Sigmoid colon (tissue), 7 donors: ENCODE data around the gene NDUFB11. TPM values are rescaled to one million over a fixed set of nuclear protein-coding genes. Genes with fewer than 3 reads are reported as not detected.

Experiments
- DNase-seq: peaks from one replicate; pipeline ENCODE4 v3.0.0-alpha.2; 2019
- H3K27ac ChIP-seq, 4 donors: fragments of 200-600 bp; sonication (generic); one replicate each; pipeline ENCODE4 v1.5.1; 2016 to 2019; ENCODE audit warnings: mild to moderate bottlenecking in 1 of 4
- H3K27me3 ChIP-seq, 3 donors: fragments of 200-600 bp; sonication (generic); one replicate each; pipeline ENCODE4 v1.5.1; 2019; ENCODE audit warnings: mild to moderate bottlenecking in 1 of 3
- H3K36me3 ChIP-seq, 4 donors: fragments of 200-600 bp; sonication (generic); one replicate each; pipeline ENCODE4 v1.5.1; 2016 to 2019
- H3K4me1 ChIP-seq, 4 donors: fragments of 200-600 bp; sonication (generic); one replicate each; pipeline ENCODE4 v1.5.1; 2017 to 2019
- H3K4me3 ChIP-seq, 4 donors: fragments of 200-600 bp; sonication (generic); one replicate each; pipeline ENCODE4 v1.5.1; 2017 to 2019; ENCODE audit warnings: mild to moderate bottlenecking in 2 of 4, moderate library complexity in 1 of 4
- H3K9me3 ChIP-seq, 4 donors: fragments of 200-600 bp in 3 of 4; sonication (generic) in 3 of 4; one replicate each; pipeline versions ENCODE4 v1.5.1 to v1.6.1; 2013 to 2019
- EP300 ChIP-seq, 4 donors: sonication (generic); formaldehyde crosslinking; IDR thresholded peaks; one replicate each; pipeline ENCODE4 v1.6.1; 2017; ENCODE audit warnings: antibody characterized with exemption in 4 of 4
- POLR2A ChIP-seq, 2 donors: fragments of 450-650 bp; IDR thresholded peaks; one replicate each; pipeline ENCODE4 v1.6.1; 2016; ENCODE audit warnings: antibody characterized with exemption in 2 of 2, mild to moderate bottlenecking in 2 of 2, moderate library complexity in 2 of 2
- POLR2AphosphoS5 ChIP-seq, 4 donors: sonication (generic); formaldehyde crosslinking; IDR thresholded peaks; one replicate each; pipeline ENCODE4 v1.6.1; 2017; ENCODE audit warnings: antibody characterized with exemption in 4 of 4
- WGBS, 2 donors: extraction: QIAGEN DNeasy Blood & Tissue Kit; methylation state at CpG; one replicate each; pipeline ENCODE4 v1.1.7; 2013; 5-methylcytosine and 5-hydroxymethylcytosine counted together
- intact Hi-C: fragments of 100-400 bp; cut with DNase I; formaldehyde crosslinking; loops from one replicate; pipeline ENCODE4 v1.15.1; 2023
- polyA plus RNA-seq, 3 donors: library from polyadenylated mRNA; stranded (reverse); fragments of 200-250 nt; gene quantifications; one replicate each; pipeline ENCODE4 v1.2.3, GENCODE V29; 2013
- total RNA-seq, 4 donors: library from RNA; depleted of rRNA; stranded (reverse); fragments of >200 nt; gene quantifications; one replicate each; pipeline ENCODE4 v1.1.0, GENCODE V29; 2016
- TF ChIP-seq, protein P1 (sequence below), 4 experiments: fragments of 450-650 bp in 3 of 4; fragments of 200-600 bp in 1 of 4; IDR thresholded peaks; one replicate each; pipeline ENCODE4 v1.5.1; 2016 to 2019; ENCODE audit warnings: antibody characterized with exemption in 4 of 4, mild to moderate bottlenecking in 3 of 4, moderate library complexity in 2 of 4
- donor health status: healthy with polysubstance abuse.
- donor health status: Bipolar disorder and iron deficiency.
- donor health status: healthy.

NDUFB11 gene
- total and polyA plus RNA-seq, 7 donors: 64.3 to 124 (median 91.8) TPM

DNA sequence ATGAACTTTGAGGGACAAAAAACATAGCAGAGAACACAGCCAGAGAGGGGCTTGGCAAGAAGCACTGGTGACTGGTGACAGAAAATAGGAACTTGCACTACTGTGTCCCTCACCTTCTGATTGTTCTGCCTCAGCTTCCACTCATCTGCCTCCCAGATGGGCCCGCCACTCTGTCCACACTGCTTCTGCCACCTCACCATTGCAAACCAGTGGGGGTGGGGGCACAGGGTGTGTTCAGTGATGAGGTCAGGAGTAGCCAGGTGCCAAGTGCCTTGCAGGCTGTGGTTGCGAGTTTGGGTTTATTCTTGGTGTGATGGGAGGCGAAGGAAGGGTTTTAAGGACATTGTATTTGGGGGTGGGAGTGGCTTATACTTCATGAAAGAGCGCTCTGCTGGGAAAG is 40.0 kb upstream of the NDUFB11 start:
- WGBS, 2 donors: 94 to 97% methylated on average over 4 of the region's 4 CpGs
- no peaks in the 10 kb centered on the region for H3K27me3 ChIP-seq

GRCh38 chrX:47182106-47182700 is 37.7 kb upstream of the NDUFB11 start:
- TF ChIP-seq EP300 (IDR thresholded peaks at IDR 0.05) (no peak), POLR2AphosphoS5 (IDR thresholded peaks at IDR 0.05) (no peak), POLR2A (IDR thresholded peaks at IDR 0.05) (no peak)
- TF ChIP-seq, protein P1, sequence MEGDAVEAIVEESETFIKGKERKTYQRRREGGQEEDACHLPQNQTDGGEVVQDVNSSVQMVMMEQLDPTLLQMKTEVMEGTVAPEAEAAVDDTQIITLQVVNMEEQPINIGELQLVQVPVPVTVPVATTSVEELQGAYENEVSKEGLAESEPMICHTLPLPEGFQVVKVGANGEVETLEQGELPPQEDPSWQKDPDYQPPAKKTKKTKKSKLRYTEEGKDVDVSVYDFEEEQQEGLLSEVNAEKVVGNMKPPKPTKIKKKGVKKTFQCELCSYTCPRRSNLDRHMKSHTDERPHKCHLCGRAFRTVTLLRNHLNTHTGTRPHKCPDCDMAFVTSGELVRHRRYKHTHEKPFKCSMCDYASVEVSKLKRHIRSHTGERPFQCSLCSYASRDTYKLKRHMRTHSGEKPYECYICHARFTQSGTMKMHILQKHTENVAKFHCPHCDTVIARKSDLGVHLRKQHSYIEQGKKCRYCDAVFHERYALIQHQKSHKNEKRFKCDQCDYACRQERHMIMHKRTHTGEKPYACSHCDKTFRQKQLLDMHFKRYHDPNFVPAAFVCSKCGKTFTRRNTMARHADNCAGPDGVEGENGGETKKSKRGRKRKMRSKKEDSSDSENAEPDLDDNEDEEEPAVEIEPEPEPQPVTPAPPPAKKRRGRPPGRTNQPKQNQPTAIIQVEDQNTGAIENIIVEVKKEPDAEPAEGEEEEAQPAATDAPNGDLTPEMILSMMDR (IDR thresholded peaks at IDR 0.05): no peak
- no peak overlapping the region for H3K27ac ChIP-seq
- peaks cover 0 to 11% (median 4%) of the 10 kb centered on the region in 4 donors for H3K4me1 ChIP-seq
- intact Hi-C loops: no loop called here
- peaks cover 5 to 83% (median 27%) of the 10 kb centered on the region in 4 donors for H3K36me3 ChIP-seq
- H3K9me3 ChIP-seq: no peaks in the 10 kb centered on the region
- no peaks in the 10 kb centered on the region for H3K27me3 ChIP-seq
- no peak for DNase-seq
- no peak overlapping the region for H3K4me3 ChIP-seq
- WGBS, 2 donors: 91 to 95% methylated on average over 9 of the region's 9 CpGs

More for the DNA sequence above, 40.0 kb upstream of the NDUFB11 start:
- H3K4me1 ChIP-seq: peaks cover 0 to 3% (median 0%) of the 10 kb centered on the region in 4 donors
- intact Hi-C loops: no loop called here
- no peaks in the 10 kb centered on the region for H3K9me3 ChIP-seq
- no peak overlapping the region for H3K27ac ChIP-seq
- no peak overlapping the region for H3K4me3 ChIP-seq
- H3K36me3 ChIP-seq: peaks cover 5 to 66% (median 27%) of the 10 kb centered on the region in 4 donors
- no peak for DNase-seq
- TF ChIP-seq EP300 (IDR thresholded peaks at IDR 0.05) (no peak), POLR2A (IDR thresholded peaks at IDR 0.05) (no peak), POLR2AphosphoS5 (IDR thresholded peaks at IDR 0.05) (no peak)
- TF ChIP-seq, protein P1 (IDR thresholded peaks at IDR 0.05): no peak

GRCh38 chrX:47181301-47181700 is 36.8 kb upstream of the NDUFB11 start:
- WGBS, 2 donors: 97% methylated on average over 10 of the region's 10 CpGs
- H3K4me3 ChIP-seq: no peak overlapping the region
- H3K9me3 ChIP-seq: no peaks in the 10 kb centered on the region
- H3K27me3 ChIP-seq: no peaks in the 10 kb centered on the region
- no peak overlapping the region for H3K27ac ChIP-seq
- peaks cover 5 to 83% (median 29%) of the 10 kb centered on the region in 4 donors for H3K36me3 ChIP-seq
- intact Hi-C loops: no loop called here
- no peak for TF ChIP-seq POLR2A (IDR thresholded peaks at IDR 0.05)
- TF ChIP-seq EP300 (IDR thresholded peaks at IDR 0.05): no peak
- TF ChIP-seq, protein P1 (IDR thresholded peaks at IDR 0.05): no peak
- no peak for TF ChIP-seq POLR2AphosphoS5 (IDR thresholded peaks at IDR 0.05)
- DNase-seq: no peak
- H3K4me1 ChIP-seq: peaks cover 0 to 11% (median 4%) of the 10 kb centered on the region in 4 donors

DNA sequence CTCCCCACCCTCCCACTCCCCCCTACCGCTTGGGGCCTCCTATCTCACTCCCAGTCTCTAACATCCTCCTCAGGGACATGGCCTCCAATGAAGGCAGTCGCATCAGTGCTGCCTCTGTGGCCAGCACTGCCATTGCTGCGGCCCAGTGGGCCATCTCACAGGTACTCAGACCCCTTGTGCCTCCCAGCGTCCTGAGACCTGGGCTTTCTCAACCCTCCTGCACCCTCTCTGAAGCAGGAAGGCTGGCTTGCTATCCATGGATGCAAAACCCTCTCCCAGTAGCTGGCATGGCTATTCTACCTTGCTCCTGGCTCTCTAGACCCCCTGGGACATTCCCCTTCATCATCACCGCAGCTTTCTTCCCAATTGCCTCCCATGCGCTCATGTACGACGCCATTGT is 35.8 kb upstream of the NDUFB11 start:
- Histone ChIP-seq H3K27me3 (no peaks in the 10 kb centered on the region), H3K9me3 (no peaks in the 10 kb centered on the region), H3K36me3 (peaks cover 5 to 82% (median 29%) of the 10 kb centered on the region in 4 donors), H3K4me1 (peaks cover 0 to 11% (median 4%) of the 10 kb centered on the region in 4 donors), H3K4me3 (no peak overlapping the region), H3K27ac (peak overlapping the region in 1 of 4 donors; percentile 62)
- no peak for DNase-seq
- 94 to 96% methylated on average over 8 of the region's 8 CpGs for WGBS, 2 donors
- TF ChIP-seq, protein P1 (IDR thresholded peaks at IDR 0.05): no peak
- TF ChIP-seq POLR2AphosphoS5 (IDR thresholded peaks at IDR 0.05) (no peak), EP300 (IDR thresholded peaks at IDR 0.05) (no peak), POLR2A (IDR thresholded peaks at IDR 0.05) (no peak)
- intact Hi-C loops: no loop called here

- intact Hi-C loops: no loop called here
- peaks cover 0 to 11% (median 4%) of the 10 kb centered on the region in 4 donors for H3K4me1 ChIP-seq
- peaks cover 5 to 82% (median 30%) of the 10 kb centered on the region in 4 donors for H3K36me3 ChIP-seq
- H3K9me3 ChIP-seq: no peaks in the 10 kb centered on the region
- TF ChIP-seq, protein P1 (IDR thresholded peaks at IDR 0.05): no peak
- TF ChIP-seq EP300 (IDR thresholded peaks at IDR 0.05) (no peak), POLR2A (IDR thresholded peaks at IDR 0.05) (no peak), POLR2AphosphoS5 (IDR thresholded peaks at IDR 0.05) (no peak)
- H3K27me3 ChIP-seq: no peaks in the 10 kb centered on the region
- H3K4me3 ChIP-seq: no peak overlapping the region
- 93% methylated on average over 18 of the region's 18 CpGs for WGBS, 2 donors
- DNase-seq: no peak
- peak overlapping the region; percentile 39 to 62 (median 61) for H3K27ac ChIP-seq
These were observed 35.4 kb upstream of the NDUFB11 start for GRCh38 chrX:47179928-47180255.
